ENCODE data around the gene IBA57.
"Not testable (repeated sequence)": the region's sequence is repeated elsewhere in the genome, so short reads cannot be mapped to it uniquely, and the experiment has no call there.

Gene IBA57

DNA sequence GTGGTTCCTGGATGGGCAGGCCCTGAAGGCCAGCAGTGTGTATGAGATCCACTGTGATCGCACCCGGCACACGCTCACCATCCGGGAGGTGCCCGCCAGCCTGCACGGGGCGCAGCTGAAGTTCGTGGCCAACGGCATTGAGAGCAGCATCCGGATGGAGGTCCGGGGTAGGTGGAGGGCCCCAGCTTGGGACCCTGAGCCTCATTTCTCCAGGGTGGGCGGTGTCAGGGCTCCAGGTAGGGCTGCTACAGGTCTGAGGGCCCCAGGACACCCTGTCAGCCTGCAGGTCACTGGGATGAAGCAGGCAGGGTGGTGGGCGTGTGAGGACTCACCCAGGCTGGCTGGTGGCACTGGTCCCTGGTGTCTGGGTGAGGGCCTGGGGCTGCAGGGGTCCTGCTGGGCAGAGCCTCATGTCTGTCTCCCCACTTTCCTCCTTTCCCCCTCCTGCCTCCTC lies 50.1 kb downstream of the IBA57 start:
- no peak for DNase-seq

DNA sequence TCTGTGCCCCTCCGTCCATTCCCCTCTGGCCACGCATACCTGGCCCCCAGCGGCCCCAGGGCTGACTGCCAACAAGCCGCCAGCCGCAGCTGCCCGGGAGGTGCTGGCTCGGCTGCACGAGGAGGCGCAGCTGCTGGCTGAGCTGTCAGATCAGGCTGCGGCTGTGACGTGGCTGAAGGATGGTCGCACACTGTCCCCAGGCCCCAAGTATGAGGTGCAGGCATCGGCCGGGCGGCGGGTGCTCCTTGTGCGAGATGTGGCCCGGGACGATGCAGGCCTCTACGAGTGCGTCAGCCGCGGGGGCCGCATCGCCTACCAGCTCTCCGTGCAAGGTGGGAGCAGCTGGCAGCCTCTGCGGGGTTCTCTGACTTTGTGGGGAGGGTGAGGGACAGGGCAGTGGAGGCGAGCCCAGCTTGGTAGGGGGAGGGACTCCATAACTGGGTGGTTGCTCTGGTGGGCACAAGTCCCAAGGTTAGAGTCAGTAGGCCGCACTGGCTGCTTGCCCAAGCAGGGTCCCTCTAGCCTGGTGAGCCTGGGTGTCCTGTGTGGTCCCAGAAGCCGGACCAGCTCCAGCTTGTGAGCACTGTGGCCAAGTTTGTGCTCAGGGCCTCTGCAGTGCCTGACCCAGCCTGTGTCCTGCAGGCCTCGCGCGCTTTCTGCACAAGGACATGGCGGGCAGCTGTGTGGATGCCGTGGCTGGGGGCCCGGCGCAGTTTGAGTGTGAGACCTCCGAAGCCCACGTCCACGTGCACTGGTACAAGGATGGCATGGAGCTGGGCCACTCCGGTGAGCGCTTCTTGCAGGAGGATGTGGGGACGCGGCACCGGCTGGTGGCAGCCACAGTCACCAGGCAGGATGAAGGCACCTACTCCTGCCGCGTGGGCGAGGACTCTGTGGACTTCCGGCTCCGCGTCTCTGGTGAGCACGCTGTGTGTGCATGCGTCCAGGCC lies 51.0 kb downstream of the IBA57 start:
- DNase-seq = no peak

DNA sequence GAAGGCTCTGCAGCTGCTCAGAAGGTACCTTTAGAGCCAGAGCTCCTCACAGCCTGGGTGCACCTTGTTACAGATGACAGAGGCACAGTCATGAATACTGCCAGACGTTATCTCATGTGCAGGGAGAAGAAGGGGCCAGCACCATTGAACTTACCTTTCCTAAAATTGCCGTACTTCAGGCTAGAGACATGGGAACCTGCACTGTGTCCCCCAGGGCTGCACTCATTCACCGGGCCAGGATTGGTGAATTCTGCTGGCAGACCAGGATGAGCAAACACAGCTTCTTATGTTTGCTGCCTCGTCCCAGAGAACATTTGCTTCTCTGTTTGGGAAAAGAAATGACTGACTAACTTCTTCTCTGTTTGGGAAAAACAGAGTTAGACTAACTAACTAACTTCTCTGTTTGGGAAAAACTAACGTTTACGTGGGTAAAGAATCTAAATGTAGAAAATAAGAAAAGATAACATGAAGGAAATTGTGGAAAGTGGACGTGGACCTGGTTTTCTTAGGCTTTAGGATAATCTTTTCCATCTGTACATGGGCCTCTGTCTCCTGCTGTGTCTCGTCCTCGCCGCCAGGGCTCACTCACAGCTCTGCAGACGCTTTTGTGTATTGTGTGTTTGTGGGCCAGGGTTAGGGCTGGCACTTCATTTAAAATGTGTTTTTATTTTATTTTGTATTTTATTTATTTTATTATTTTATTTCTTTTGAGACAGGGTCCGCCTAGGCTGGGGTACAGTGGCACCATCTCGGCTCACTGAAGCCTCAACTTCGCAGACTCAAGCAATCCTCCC lies 52.1 kb downstream of the IBA57 start:
- DNase-seq = no peak

DNA sequence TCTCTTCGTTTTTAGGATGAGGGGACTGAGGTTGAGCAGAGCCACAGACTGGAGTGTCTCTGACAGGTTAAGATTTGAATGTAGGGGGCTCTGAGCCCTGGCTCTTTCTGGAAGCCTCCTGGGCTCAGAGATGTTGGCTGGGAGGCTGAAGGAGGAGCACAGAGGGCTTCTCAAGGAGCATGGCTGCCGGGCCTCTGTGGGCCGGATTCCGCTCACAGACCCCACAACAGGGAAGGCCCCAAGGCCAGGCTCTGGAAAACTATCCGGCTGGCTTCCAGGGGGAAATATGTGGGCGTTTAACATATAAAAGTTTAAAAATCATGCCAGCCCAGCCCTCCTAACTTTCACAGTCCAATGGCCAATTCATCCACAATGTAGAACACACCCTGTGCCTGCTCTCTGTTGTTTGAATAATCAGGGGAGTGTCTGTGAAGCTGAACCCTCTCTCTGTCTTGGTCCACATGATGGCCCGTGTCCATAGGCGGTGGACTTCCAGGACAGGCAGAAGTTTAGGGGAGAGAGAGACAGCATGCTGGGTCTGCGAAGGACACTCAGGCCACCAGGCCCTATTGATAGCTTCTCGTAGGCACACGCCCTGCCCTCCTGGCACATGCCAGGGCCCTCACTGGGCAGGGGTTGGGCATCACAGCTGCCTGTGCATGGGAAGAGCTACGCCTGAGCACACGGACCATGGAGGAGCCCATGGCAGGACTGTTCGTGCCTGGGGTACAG lies 53.1 kb downstream of the IBA57 start:
- DNase-seq = no peak

DNA sequence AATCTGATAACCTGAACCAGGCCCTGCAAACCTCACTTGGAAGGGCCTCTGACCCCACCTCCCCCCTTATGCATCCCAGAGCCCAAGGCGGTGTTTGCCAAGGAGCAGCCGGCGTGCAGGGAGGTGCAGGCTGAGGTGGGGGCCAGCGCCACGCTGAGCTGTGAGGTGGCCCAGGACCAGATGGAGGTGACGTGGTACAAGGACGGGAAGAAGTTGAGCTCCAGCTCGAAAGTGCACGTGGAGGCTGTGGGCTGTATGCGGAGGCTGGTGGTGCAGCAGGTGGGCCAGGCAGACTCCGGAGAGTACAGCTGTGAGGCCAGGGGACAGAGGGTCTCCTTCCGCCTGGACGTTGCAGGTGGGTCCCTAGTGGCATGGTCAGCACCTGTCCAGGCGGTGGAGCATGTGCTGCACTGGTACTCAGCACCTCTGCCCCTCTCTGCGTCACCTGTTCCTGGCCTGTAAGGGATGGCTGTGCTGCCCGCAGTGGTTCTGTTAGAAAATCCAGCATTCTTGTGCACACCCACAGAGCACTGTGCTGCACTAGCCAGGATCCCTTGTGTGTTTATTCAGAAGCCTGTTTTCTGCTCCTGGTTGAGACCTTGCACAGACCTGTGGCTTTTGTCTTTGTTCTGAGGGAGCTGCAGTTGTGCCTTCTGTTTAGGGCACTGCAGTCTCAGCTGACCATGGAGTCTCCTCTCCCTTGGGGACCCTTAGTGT lies 53.8 kb downstream of the IBA57 start:
- no peak for DNase-seq

DNA sequence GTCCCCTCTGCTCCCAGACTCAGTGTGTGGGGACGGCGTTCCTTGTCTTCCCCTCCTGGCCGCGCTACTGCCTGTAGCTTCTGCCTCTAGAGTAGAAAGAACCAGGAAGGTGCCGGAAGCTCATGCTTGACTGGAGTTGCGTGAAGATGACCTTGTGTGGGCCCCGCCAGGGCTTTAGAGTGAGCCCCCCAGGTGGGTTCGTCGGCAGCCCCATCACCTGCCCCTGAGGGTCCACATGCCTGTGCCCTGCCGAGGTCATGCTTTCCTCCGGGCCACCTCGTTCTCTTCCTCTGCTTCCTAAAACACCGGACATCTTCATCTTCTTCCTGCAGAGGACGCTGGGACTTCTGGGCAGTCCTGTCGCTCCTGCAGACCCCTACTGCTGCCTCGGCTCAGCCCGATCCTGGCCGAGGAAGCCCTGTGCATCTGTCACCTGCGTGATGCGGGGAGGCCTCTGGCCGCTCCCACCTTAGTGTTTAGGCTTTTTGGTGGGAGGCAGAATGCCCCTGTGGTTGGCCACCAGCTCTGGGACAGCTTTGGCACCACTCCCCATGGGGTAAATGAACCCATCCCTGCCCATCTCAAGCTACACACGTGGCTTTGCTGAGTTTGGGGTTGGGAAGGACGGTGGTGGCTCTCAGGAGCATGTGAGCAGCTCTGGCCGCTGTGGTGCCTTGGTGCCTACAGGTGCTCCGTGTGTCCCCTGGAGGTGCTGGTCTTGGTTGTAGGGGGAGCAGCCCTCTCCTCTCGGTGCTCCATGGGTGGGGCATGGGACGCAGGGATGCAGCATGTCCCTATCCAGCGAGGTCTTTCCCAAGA lies 54.6 kb downstream of the IBA57 start:
- no peak for DNase-seq

DNA sequence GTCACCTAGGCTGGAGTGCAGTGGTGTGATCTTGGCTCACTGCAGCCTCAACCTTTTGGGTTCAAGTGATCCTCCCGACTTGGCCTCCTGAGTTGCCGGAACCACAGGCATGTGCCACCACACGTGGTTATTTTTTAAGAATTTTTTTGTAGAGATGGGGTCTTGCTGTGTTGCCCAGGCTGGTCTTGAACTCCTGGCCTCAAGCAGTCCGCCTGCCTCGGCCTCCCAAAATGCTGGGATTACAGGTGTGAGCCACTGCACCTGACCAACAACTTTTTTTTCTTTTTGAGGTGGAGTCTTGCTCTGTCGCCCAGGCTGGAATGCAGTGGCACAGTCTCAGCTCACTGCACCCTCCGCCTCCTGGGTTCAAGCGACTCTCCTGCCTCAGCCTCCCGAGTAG lies 55.5 kb downstream of the IBA57 start:
- DNase-seq = not testable (repeated sequence)

DNA sequence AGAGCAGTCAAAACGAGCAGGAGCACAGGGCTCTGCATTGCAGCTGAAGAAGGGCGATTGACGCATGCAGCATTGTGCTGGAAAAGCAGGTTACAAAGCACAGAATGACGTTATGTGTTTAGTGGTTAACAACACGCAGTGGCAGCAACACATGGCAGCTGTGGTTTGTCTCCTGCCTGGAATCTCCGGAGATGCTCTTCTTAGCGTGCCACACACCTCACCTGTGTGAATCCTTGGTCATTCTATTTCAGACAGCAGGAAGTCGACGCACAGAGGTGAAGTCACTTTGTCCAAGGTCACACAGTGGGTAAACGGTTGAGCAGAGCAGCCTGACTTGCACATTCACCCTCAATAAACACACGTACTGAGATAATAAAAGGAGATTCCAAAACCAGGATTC lies 56.9 kb downstream of the IBA57 start:
- DNase-seq = no peak

DNA sequence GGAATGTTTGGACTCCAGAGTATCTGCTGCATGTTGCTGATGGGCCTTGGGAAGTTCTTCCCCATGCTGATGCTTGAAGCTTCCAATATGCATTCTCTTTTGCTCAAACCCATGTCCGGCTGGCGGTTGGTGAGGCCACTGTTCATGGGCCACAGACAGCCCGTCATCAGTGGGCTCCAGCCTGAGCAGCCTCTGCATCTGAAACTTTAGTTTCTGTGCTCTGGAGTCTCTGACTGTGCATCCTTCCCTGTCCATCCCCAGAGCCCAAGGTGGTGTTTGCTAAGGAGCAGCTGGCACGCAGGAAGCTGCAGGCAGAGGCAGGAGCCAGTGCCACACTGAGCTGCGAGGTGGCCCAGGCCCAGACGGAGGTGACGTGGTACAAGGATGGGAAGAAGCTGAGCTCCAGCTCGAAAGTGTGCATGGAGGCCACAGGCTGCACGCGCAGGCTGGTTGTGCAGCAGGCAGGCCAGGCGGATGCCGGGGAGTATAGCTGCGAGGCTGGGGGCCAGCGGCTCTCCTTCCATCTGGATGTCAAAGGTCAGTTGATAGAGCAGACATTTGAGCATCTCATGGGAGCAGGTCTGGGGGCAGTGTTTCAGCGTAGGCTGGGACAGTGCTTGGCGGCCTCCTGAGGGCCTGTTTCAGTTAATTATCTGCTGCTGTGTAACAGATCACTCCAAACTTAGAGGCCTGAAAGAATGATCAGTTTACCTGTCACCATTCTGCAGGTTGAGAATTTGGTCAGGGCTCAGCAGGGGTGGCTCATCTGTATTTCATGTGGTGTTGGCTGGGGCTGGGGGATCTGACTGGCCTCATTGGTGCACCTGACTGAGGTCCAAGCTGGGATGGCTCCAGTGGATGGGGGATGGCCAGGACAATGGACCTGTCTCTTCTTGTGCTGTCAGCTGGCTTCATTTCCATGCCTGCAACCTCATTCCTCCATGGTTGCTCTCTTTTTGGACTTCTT lies 58.9 kb downstream of the IBA57 start:
- DNase-seq = no peak

DNA sequence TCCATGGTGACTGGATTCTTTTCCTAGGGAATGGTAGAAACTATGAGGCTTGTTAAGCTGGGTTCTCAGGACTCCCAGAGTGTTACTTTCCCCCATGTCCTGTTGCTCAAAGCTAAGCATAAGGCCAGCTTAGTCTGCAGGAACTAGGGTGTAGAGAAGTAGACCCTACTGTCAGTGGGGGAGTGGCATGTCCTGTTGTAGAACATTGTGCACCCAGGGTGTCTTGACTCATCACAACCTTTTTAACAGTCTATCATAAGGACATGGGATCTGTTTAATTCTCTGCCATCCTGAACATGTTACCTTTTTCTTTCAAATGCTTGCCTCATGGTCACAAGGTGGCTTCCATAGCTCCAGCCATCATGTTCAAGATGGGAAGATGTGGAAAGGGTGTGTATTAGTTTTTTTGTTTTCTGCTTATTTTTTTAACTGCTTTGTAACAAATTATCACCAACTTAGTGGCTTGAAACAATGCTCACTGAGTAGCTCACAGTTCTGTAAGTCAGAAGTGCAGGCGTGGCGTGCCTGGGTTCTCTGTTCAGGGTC lies 59.6 kb downstream of the IBA57 start:
- no peak for DNase-seq

DNA sequence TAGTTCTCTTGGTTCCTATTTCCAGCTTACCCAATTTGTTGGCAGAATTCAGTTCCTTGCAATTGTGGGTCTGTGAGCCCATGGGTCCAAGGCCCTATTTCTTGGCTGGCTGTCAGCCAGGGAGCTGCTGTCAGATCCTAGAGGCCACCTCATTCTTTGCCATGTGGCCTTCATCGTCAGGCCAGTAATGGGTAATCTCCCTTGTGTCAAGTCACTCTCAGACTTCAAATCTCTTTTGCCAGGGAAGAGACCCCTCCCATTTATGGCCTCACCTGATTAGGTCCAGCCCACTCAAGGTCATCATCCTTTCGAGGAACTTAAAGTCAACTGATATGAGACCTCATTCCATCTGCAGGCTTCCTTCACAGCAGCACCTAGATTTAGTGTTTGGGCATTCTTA lies 60.1 kb downstream of the IBA57 start:
- no peak for DNase-seq

DNA sequence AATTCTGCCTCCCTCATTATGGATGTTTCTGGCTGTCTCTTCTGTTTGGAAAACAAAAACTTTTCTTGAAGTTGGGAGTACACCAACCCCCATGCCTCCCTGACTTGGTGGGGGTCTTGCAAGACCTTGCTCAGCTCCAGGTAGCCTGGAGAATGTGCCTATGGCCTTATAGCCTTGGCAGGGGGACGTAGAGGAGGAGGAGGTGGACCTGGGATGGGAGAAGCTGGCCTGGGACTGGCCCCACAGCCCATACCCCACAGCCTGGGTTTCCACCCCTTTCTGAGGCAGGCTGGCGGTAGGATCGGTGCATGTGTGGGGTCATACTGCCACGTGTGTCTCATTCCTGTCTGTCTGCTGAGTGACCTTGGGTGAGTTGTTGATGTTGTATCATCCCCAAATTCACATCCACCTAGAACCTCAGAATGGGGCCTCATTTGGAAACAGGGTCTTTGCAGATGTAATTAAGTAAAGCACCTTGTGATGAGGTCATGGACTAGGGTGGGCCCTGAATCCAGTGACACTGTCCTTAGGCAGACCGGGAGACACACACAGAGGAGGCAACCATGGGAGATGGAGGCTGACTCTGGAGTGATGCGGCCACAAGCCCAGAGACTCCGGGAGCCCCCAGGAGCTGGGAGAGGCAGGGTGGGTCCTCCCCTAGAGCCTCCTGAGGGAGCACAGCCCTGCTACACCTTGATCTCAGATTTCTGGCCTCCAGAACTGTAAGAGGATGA lies 60.7 kb downstream of the IBA57 start:
- no peak for DNase-seq

DNA sequence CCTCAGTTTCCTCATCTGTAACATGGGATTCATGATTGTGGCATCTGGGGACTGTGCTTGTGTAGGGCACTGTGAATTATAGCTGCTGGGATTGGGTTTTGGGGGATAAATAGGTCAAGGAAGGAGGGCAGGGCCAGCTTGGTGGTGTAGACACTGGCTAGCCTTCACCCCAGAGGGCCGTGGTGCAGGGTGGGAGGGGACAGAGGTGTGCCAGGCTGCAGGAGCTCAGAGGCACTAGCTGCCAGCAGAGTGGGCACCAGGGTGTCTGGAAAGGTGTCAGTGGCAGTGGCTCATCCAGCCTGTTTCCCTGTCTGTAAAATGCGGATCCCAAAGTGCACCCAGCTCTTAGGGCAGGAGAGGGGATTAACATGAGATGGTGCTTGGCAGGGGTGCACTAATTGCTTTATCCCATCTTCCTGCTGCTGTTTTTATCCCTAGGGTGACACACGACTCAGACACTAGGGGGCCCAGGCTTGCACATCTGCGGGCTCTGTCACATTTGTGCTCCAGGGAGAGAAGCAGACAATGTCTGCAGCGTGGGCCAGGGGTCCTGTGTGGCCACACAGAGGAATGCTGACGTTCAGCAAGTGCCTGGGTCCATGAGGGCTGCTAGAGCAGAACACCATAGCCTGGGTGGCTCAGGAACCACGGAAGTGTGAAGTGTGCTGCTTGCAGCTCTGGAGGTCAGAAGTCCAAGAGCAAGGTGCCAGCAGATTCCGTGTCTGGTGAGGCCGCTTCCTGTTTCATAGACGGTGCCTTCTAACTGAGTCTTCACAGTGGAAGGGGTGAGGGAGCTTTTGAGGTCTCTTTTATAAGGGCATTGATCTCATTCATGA lies 61.6 kb downstream of the IBA57 start:
- DNase-seq = no peak

DNA sequence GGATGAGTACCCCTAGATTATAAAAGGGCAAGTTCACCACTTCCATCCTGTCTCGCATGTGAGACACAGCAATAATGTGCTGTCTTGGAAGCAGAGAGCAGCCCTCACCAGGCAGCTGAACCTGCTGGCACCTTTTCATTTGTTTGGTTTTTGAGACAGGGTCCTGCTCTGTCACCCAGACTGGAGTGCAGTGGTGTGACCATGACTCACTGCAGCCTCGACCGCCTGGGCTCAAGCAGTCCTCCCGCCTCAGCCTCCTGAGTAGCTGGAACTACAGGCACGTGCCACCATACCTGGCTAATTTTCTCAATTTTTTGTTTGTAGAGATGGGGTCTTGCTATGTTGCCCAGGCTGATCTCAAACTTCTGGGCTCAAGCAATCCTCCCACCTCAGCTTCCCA lies 62.5 kb downstream of the IBA57 start:
- DNase-seq = not testable (repeated sequence)

DNA sequence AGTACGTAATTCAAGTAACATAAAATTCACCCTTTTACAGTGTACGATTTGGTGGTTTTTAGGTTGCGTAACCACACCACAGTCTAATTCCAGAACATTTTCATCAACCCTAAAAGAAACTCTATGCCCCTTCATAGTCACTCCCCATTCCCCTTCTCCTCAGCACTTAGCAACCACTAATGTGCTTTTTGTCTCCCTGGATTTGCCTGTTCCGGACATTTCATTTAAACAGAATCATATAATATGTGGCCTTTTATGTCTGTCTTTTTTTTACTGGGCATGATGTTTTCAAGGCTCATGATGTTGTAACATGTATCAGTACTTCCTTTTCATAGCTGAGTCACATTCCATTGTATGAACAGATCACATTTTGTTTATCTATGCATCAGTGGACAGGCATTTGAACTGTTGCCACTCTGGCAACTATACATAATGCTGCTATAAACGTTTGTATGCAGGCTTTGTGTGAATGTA lies 63.0 kb downstream of the IBA57 start:
- peak; percentile 1 for DNase-seq

DNA sequence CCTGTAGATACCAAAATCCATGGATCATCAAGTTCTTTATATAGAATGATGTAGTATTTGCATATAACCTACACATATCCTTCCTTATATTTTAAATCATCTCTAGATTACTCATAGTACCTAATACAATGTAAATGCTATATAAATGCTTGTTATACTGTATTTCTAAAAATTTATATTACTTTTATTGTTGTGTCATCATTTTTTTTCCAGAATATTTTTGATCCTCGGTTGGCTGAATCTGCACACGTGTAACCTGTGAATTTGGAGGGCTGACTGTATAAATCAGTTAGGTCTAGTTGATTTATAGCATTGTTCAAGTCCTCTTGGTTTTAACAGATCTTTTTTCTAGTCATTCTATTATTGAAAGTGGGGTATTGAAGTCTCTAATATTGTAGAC lies 65.6 kb downstream of the IBA57 start:
- DNase-seq = no peak

All from NCI-H526 treated with DMSO at 0.1 percent for 48 hours (cell line).